K562 (cell line): ENCODE data around the gene BRCA1. TPM values are rescaled to one million over a fixed set of nuclear protein-coding genes. Genes with fewer than 3 reads are reported as not detected.

ENCODE experiments used
- ARID3B ChIP-seq: fragments of 250-450 bp; sonication (Bioruptor Pico); IDR thresholded peaks from 2 replicates; pipeline ENCODE4 v1.4.0; 2020; ENCODE audit warnings: borderline replicate concordance
- BRD9 ChIP-seq: fragments of 450-650 bp; IDR thresholded peaks from 2 replicates; pipeline ENCODE4 v1.6.1; 2018; ENCODE audit warnings: low read depth; ENCODE audit not compliant: partially characterized antibody
- BRF1 ChIP-seq: IDR thresholded peaks from 3 replicates; pipeline ENCODE4 v1.6.1; 2011; ENCODE audit warnings: borderline replicate concordance, mild to moderate bottlenecking; ENCODE audit not compliant: insufficient read length; ENCODE audit errors: extremely low read depth
- CBFA2T3 ChIP-seq: fragments of 450-650 bp; IDR thresholded peaks from 2 replicates; pipeline ENCODE4 v1.6.1; 2017
- DMBX1 ChIP-seq: fragments of 250-450 bp; sonication (Bioruptor Pico); IDR thresholded peaks from 2 replicates; pipeline ENCODE4 v1.8.0; 2022; ENCODE audit warnings: inconsistent platforms, mild to moderate bottlenecking, moderate library complexity, borderline replicate concordance
- EP300 ChIP-seq: IDR thresholded peaks from 2 replicates; pipeline ENCODE4 v1.6.1; 2012; ENCODE audit warnings: low read length, improper control_type of control experiment
- ETS1 ChIP-seq: conservative IDR thresholded peaks from 2 replicates; pipeline ENCODE4 v1.6.1; 2011; ENCODE audit warnings: low read depth, mild to moderate bottlenecking, low read length; ENCODE audit not compliant: control insufficient read depth
- ETV5 ChIP-seq: sonication (generic); formaldehyde crosslinking; IDR thresholded peaks from 2 replicates; pipeline ENCODE4 v1.4.0; 2020; ENCODE audit warnings: low read depth, mild to moderate bottlenecking, missing genetic modification reagents
- NKRF ChIP-seq: fragments of 450-650 bp; IDR thresholded peaks from 2 replicates; pipeline ENCODE4 v1.6.1; 2016; ENCODE audit warnings: borderline replicate concordance
- NR2F6 ChIP-seq: fragments of 450-650 bp; formaldehyde crosslinking; IDR thresholded peaks from 2 replicates; pipeline ENCODE4 v1.4.0; 2020; ENCODE audit warnings: mild to moderate bottlenecking
- POLR2AphosphoS5 ChIP-seq: IDR thresholded peaks from 2 replicates; pipeline ENCODE4 v1.6.1; 2011; ENCODE audit warnings: mild to moderate bottlenecking, low read depth, low read length, moderate library complexity; ENCODE audit not compliant: control insufficient read depth, insufficient read depth
- RAD51 ChIP-seq: fragments of 450-650 bp; IDR thresholded peaks from 2 replicates; pipeline ENCODE4 v1.7.1; 2016; ENCODE audit warnings: low read depth, mild to moderate bottlenecking, borderline replicate concordance
- STAT5B ChIP-seq: fragments of 250-450 bp; sonication (Bioruptor Pico); IDR thresholded peaks from 2 replicates; pipeline ENCODE4 v1.8.0; 2021; ENCODE audit warnings: mild to moderate bottlenecking, inconsistent platforms
- SUPT5H ChIP-seq: fragments of 450-650 bp; IDR thresholded peaks from 2 replicates; pipeline ENCODE4 v1.6.1; 2016
- TCF7L2 ChIP-seq: fragments of 150-350 bp; IDR thresholded peaks from 2 replicates; pipeline ENCODE4 v1.6.1; 2016; ENCODE audit warnings: low read depth, mild to moderate bottlenecking, low read length, moderate library complexity
- THRAP3 ChIP-seq: fragments of 450-650 bp; IDR thresholded peaks from 2 replicates; pipeline ENCODE4 v1.6.1; 2016; ENCODE audit warnings: mild to moderate bottlenecking, inconsistent platforms, borderline replicate concordance
- ZNF133 ChIP-seq: fragments of 250-450 bp; sonication (Bioruptor Pico); IDR thresholded peaks from 2 replicates; pipeline ENCODE4 v1.4.0; 2020; ENCODE audit warnings: mild to moderate bottlenecking
- ZNF24 ChIP-seq: fragments of 450-650 bp; IDR thresholded peaks from 2 replicates; pipeline ENCODE4 v1.6.1; 2016
- ZNF263 ChIP-seq: sonication (generic); formaldehyde crosslinking; IDR thresholded peaks from 2 replicates; pipeline ENCODE4 v1.8.0; 2022; ENCODE audit warnings: mild to moderate bottlenecking, missing genetic modification reagents, borderline replicate concordance
- ZNF3 ChIP-seq: fragments of 250-450 bp; sonication (Bioruptor Pico); IDR thresholded peaks from 2 replicates; pipeline ENCODE4 v1.5.0; 2021; ENCODE audit warnings: mild to moderate bottlenecking, moderate library complexity
- ZNF449 ChIP-seq: fragments of 250-450 bp; sonication (Bioruptor Pico); IDR thresholded peaks from 2 replicates; pipeline ENCODE4 v1.8.0; 2022; ENCODE audit warnings: moderate library complexity, mild to moderate bottlenecking, inconsistent platforms
- ZNF699 ChIP-seq: fragments of 250-450 bp; sonication (Bioruptor Pico); IDR thresholded peaks from 2 replicates; pipeline ENCODE4 v1.8.0; 2021; ENCODE audit warnings: mild to moderate bottlenecking, moderate library complexity; ENCODE audit not compliant: insufficient replicate concordance
- ZNF785 ChIP-seq: fragments of 250-450 bp; sonication (Bioruptor Pico); IDR thresholded peaks from 2 replicates; pipeline ENCODE4 v1.4.0; 2020; ENCODE audit warnings: mild to moderate bottlenecking
- ZSCAN29 ChIP-seq: fragments of 450-650 bp; IDR thresholded peaks from 2 replicates; pipeline ENCODE4 v1.6.1; 2017
- polyA plus RNA-seq, 8 experiments: library from polyadenylated mRNA; depleted of rRNA in 4 of 8; stranded (reverse) in 5 of 8; unstranded in 3 of 8; fragments of >200 nt; fragmentation: Nextera tagmentation in 2 of 8; fragmentation: Illumina TruSeq in 1 of 8; extraction: Ambion mirVana in 2 of 8; extraction: Trizol in 1 of 8; gene quantifications; 2 replicates each; pipeline versions ENCODE4 v1.2.1 to v1.2.3, GENCODE V29; 2011 to 2014; ENCODE audit warnings: inconsistent platforms in 1 of 8, missing spikeins in 1 of 8
- total RNA-seq, 7 experiments: library from RNA; depleted of rRNA in 6 of 7; stranded (reverse); fragments of >200 nt in 6 of 7; fragmentation: Illumina TruSeq in 2 of 7; extraction: Trizol in 2 of 7; gene quantifications; 2 replicates each; pipeline versions ENCODE4 v1.2.1 to v1.2.3, GENCODE V29; 2011 to 2021; ENCODE audit warnings: low replicate concordance in 1 of 7

The BRCA1 gene
- total and polyA plus RNA-seq, 9 of the 15 experiments (the other 6 are each of a cell fraction or from before 2014, with no cell fraction given) = 25.9 to 95.3 (median 62.3) TPM

- TF ChIP-seq ARID3B = no peak
- peak; percentile 71; the same call in 1 of the 2 replicates for TF ChIP-seq POLR2AphosphoS5
- TF ChIP-seq THRAP3 = no peak
- TF ChIP-seq CBFA2T3 = no peak
- no peak for TF ChIP-seq ZNF449 (CRISPR knock-in tag)
- peak; percentile 40 for TF ChIP-seq BRD9
- peak; percentile 78; the same call in 1 of the 2 replicates for TF ChIP-seq ETS1
- TF ChIP-seq BRF1 = no peak
- TF ChIP-seq ZNF785 (CRISPR knock-in tag) = no peak
- TF ChIP-seq ZNF133 (CRISPR knock-in tag) = no peak
- no peak for TF ChIP-seq ZNF24
- no peak for TF ChIP-seq ZNF3
- peak; percentile 82 for TF ChIP-seq SUPT5H
- peak; percentile 13; the same call in 1 of the 2 replicates for TF ChIP-seq NKRF
- no peak for TF ChIP-seq TCF7L2
- no peak for TF ChIP-seq ZNF699 (CRISPR knock-in tag)
- no peak for TF ChIP-seq RAD51
- no peak for TF ChIP-seq ZSCAN29
- TF ChIP-seq ETV5 (CRISPR knock-in tag) = no peak
- TF ChIP-seq NR2F6 (CRISPR knock-in tag) = no peak
- no peak; the same call in 1 of the 2 replicates for TF ChIP-seq ZNF263 (CRISPR knock-in tag)
- TF ChIP-seq EP300 = peak; percentile 58
- TF ChIP-seq STAT5B = no peak
- TF ChIP-seq DMBX1 = peak; percentile 26; the same call in 1 of the 2 replicates
Observed at GRCh38 chr17:43170766-43171585, 45.8 kb upstream of the BRCA1 start, which contains the start of gene NBR1 (continued).
